Calu3 (cell line): ENCODE results near the gene ILDR2. TPM values are rescaled to one million over a fixed set of nuclear protein-coding genes. Genes with fewer than 3 reads are reported as not detected.

Source experiments
- BruUV-seq: library from RNA; stranded (reverse); fragments of 400-500 nt; replicated peaks from 2 replicates; lab custom pipeline; 2021; lab: Mats Ljungman, UMichigan
- CTCF ChIA-PET: fragments of 300-600 bp; sonication (Branson Sonifier 250); formaldehyde crosslinking; loops from one replicate; lab custom pipeline; 2022; ENCODE audit warnings: antibody characterized with exemption; lab: Charles Lee
- DNase-seq: peaks from one replicate; pipeline ENCODE4 v3.0.0; 2022
- H3K27ac Mint-ChIP-seq: one replicate; pipeline ENCODE4 v1.8.0; 2022; ENCODE audit warnings: mixed read lengths; ENCODE audit not compliant: unreplicated experiment
- H3K27me3 Mint-ChIP-seq: one replicate; pipeline ENCODE4 v1.8.0; 2022; ENCODE audit warnings: mixed read lengths; ENCODE audit not compliant: unreplicated experiment
- H3K36me3 Mint-ChIP-seq: one replicate; pipeline ENCODE4 v1.8.0; 2022; ENCODE audit warnings: mild to moderate bottlenecking, moderate library complexity, mixed read lengths; ENCODE audit not compliant: insufficient read depth, unreplicated experiment
- H3K4me1 Mint-ChIP-seq: one replicate; pipeline ENCODE4 v1.8.0; 2022; ENCODE audit warnings: mild to moderate bottlenecking, low read depth, mixed read lengths; ENCODE audit not compliant: unreplicated experiment
- H3K4me3 Mint-ChIP-seq: one replicate; pipeline ENCODE4 v1.8.0; 2022; ENCODE audit warnings: mild to moderate bottlenecking, low read depth, moderate library complexity, mixed read lengths; ENCODE audit not compliant: unreplicated experiment
- H3K9me3 Mint-ChIP-seq: one replicate; pipeline ENCODE4 v1.8.0; 2022; ENCODE audit warnings: low read depth, mixed read lengths; ENCODE audit not compliant: unreplicated experiment
- intact Hi-C: fragments of 100-400 bp; cut with micrococcal nuclease; formaldehyde crosslinking; loops from one replicate; pipeline ENCODE4 v1.10.0; 2022; ENCODE audit not compliant: unreplicated experiment
- total RNA-seq: library from RNA; stranded (reverse); gene quantifications from 2 replicates; pipeline ENCODE4 v1.2.3, GENCODE V29; 2022
- TF ChIP-seq, protein P1 (sequence below): fragments of 200-600 bp; IDR thresholded peaks from one replicate; pipeline ENCODE4 v1.8.0; 2022; ENCODE audit warnings: antibody characterized with exemption; ENCODE audit not compliant: unreplicated experiment

The ILDR2 gene
- total RNA-seq, 1 experiment from 2014 or later = 1.9 TPM

DNA sequence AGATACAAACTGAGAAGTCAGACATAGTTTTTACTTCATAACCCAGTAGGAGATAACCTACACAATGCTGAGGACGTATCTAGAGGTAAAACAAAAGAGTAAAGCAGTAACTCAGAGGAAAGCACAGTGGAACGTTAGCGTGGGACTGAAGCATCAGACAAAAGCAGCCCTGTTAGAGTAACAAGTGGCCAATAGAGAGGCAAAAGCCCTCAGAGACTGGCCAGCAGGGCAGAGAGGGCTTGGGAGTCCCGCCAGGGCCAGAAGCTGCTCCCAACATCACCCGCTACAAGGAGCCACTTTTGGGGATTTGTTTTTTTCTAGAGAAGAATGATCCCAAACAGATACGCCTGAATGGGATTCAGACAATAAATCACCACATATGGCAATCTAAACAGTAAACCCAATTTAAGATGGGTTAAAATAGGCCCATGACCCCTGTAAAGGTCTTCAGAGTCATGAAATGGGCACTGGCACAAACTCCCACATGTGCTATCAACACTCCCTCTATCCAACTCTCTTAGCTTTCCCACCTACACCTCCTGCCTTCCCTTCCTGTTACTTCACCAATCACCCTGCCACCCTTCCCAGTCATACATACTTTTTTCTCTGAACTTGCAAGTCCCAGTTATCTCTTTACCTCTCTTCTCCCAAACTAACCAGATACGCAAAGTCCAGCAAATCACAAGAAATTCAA, 116.5 kb downstream of the ILDR2 start:
- Mint-ChIP-seq H3K27me3 (no peaks in the 10 kb centered on the region), H3K36me3 (peaks cover 27% of the 10 kb centered on the region), H3K27ac (no peak overlapping the region), H3K9me3 (no peaks in the 10 kb centered on the region), H3K4me1 (no peaks in the 10 kb centered on the region), H3K4me3 (no peak overlapping the region)
- DNase-seq = no peak
- no TSS peak for BruUV-seq
- intact Hi-C loops = no loop called here
- TF ChIP-seq, protein P1, sequence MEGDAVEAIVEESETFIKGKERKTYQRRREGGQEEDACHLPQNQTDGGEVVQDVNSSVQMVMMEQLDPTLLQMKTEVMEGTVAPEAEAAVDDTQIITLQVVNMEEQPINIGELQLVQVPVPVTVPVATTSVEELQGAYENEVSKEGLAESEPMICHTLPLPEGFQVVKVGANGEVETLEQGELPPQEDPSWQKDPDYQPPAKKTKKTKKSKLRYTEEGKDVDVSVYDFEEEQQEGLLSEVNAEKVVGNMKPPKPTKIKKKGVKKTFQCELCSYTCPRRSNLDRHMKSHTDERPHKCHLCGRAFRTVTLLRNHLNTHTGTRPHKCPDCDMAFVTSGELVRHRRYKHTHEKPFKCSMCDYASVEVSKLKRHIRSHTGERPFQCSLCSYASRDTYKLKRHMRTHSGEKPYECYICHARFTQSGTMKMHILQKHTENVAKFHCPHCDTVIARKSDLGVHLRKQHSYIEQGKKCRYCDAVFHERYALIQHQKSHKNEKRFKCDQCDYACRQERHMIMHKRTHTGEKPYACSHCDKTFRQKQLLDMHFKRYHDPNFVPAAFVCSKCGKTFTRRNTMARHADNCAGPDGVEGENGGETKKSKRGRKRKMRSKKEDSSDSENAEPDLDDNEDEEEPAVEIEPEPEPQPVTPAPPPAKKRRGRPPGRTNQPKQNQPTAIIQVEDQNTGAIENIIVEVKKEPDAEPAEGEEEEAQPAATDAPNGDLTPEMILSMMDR = no peak
- CTCF ChIA-PET = no interaction called here

Other genes starting within 250 kb of the ILDR2 start
- 69.9 and 80.2 TPM in 2 replicates for gene POGK, start 136.1 kb downstream of the ILDR2 start, total RNA-seq
- gene TADA1, start 99.3 kb downstream of the ILDR2 start, total RNA-seq = 10.8 and 13.1 TPM in 2 replicates
- 0.34 TPM in 1 of 2 replicates, not detected in the other for gene MAEL, start 13.7 kb upstream of the ILDR2 start, total RNA-seq
- not detected in 2 replicates for gene GPA33, start 114.8 kb upstream of the ILDR2 start, total RNA-seq
- not detected in 2 replicates for gene STYXL2, start 118.5 kb upstream of the ILDR2 start, total RNA-seq
- gene POU2F1, start 245.3 kb upstream of the ILDR2 start, total RNA-seq = 25.3 and 25.4 TPM in 2 replicates